Motor neuron (in vitro differentiated cells): ENCODE data around the gene SPATA2. TPM values are rescaled to one million over a fixed set of nuclear protein-coding genes. Genes with fewer than 3 reads are reported as not detected.
"Not testable (repeated sequence)": the region's sequence is repeated elsewhere in the genome, so short reads cannot be mapped to it uniquely, and the experiment has no call there.

ENCODE experiments used
- ATAC-seq, 8 experiments: fragments of 200-7000 bp; cut with Tn5 transposase; replicated peaks in 6 of 8; 2 replicates each; pipeline ENCODE4 v1.8.0; 2021; ENCODE audit warnings: mild to moderate bottlenecking in 8 of 8, moderate library complexity in 8 of 8
- H3K27ac ChIP-seq, 2 donors: fragments of 250-450 bp; sonication (Bioruptor Pico); 2 replicates each; pipeline ENCODE4 v1.9.0; 2021; ENCODE audit warnings: antibody characterized with exemption in 2 of 2, mild to moderate bottlenecking in 2 of 2, moderate library complexity in 1 of 2
- H3K4me1 ChIP-seq, 2 donors: fragments of 250-450 bp; sonication (Bioruptor Pico); replicated peaks in 1 of 2; 2 replicates each; pipeline ENCODE4 v1.6.1; 2021; ENCODE audit warnings: antibody characterized with exemption in 2 of 2, mild to moderate bottlenecking in 2 of 2, moderate library complexity in 1 of 2
- H3K4me3 ChIP-seq, 5 donors: fragments of 250-450 bp; sonication (Bioruptor Pico); 2 replicates each; pipeline ENCODE4 v1.9.0; 2021; ENCODE audit warnings: antibody characterized with exemption in 5 of 5, mild to moderate bottlenecking in 5 of 5, moderate library complexity in 4 of 5
- WGBS, 10 experiments: fragments of 450-650 bp; shearing (Covaris generic); methylation state at CpG; one replicate each; pipeline ENCODE4 v1.0.0; 2022; 5-methylcytosine and 5-hydroxymethylcytosine counted together
- in situ Hi-C, 9 experiments: fragments of 400-800 bp; cut with MboI; loops; one replicate each; pipeline ENCODE4 v1.15.0; 2021; ENCODE audit warnings: low sequenced_read_pairs in 9 of 9, low pct_unique_long_range_greater_than_20kb in 2 of 9; ENCODE audit not compliant: unreplicated experiment in 9 of 9
- total RNA-seq, 8 experiments: library from RNA; unstranded; fragments of 300-600 nt; gene quantifications; 2 replicates each; pipeline versions ENCODE4 v1.2.3 to v1.2.4, GENCODE V29; 2022

The SPATA2 gene, protein sequence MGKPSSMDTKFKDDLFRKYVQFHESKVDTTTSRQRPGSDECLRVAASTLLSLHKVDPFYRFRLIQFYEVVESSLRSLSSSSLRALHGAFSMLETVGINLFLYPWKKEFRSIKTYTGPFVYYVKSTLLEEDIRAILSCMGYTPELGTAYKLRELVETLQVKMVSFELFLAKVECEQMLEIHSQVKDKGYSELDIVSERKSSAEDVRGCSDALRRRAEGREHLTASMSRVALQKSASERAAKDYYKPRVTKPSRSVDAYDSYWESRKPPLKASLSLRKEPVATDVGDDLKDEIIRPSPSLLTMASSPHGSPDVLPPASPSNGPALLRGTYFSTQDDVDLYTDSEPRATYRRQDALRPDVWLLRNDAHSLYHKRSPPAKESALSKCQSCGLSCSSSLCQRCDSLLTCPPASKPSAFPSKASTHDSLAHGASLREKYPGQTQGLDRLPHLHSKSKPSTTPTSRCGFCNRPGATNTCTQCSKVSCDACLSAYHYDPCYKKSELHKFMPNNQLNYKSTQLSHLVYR
- total RNA-seq: 1 to 10 TPM; 2.2 to 6.8 (median 4.6) TPM

DNA sequence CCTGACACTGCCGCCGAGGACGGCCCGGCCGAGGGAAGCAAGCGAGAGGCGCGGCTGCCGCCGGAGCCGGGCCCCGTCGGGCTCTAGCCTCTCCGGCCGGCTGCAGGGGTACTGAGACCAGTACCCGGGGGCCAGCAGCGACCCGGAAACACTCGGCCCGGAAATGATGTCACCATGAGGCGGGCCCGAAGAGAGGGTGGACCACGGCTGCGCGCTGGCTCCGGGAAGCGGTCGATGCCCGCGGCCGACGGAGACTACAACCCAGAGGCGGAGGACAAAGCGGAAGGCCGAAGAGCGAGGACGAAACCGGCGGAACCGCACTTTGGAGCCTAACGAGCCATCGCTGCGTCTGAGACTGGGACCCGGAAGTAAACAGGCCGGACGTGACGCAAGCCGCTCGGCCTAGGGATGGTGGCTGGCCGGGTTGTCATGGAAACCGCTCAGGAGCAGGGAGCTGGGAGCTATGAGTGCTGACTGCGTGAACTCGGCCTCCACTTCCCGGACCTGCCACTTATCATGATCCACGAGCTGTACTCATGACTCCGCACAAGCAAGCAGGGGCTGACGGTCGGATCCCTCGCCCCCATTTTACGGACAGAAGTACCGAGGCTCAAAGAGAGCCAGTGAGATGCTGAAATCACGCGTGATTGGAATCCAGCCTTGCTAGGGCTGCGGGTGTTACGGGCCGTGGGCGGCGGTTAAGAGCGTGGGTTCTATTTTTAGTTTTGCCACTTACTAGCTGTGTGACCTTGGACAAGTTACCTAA is at the start of gene SPATA2:
Gene SPATA2, minus strand, starts transcription at position 150 of the 766 bp plus-strand sequence. CDS start 7,039 bp downstream, outside the sequence.
- peaks cover 11 to 22% of the 10 kb centered on the region in 2 donors for H3K4me1 ChIP-seq
- ATAC-seq: peak; percentile 86 to 94 (median 92)
- WGBS, 10 experiments: 0 to 1% (median 0%) methylated on average over 7 to 22 of the region's 69 CpGs; no CpG with 5 or more reads in 4 of the 10 experiments

DNA sequence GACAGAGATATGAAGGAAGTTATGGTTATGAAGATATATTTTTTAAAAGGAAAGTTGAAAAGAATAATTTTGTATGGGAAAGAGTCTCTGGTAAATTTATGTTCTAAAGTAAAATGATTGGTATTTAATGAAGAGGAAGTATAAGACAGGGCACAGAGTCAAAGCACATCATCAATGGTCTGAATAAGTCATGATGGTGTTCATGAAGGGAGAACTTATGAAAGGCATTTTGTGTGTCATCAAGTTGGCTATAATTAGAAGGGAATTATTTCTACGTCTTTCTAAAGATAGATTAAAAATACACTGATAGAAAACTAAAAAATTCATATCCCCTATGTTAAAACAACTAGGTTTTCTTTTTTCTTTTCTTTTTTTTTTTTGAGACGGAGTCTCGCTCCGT is 46.1 kb upstream of the SPATA2 start:
- no peak overlapping the region for H3K4me3 ChIP-seq
- no peak overlapping the region for H3K27ac ChIP-seq
- 50 to 100% (median 85%) methylated on average over 1 to 4 of the region's 4 CpGs; no CpG with 5 or more reads in 2 of the 10 experiments for WGBS, 10 experiments
- H3K4me1 ChIP-seq: no peaks in the 10 kb centered on the region
- in situ Hi-C loops: no loop called here
- ATAC-seq: no peak

More for the DNA sequence above, at the start of gene SPATA2:
- H3K27ac ChIP-seq: peak within 1 kb of the TSS; percentile 100
- in situ Hi-C loops: no loop called here
- peak within 1 kb of the TSS; percentile 74 to 93 (median 82) for H3K4me3 ChIP-seq

DNA sequence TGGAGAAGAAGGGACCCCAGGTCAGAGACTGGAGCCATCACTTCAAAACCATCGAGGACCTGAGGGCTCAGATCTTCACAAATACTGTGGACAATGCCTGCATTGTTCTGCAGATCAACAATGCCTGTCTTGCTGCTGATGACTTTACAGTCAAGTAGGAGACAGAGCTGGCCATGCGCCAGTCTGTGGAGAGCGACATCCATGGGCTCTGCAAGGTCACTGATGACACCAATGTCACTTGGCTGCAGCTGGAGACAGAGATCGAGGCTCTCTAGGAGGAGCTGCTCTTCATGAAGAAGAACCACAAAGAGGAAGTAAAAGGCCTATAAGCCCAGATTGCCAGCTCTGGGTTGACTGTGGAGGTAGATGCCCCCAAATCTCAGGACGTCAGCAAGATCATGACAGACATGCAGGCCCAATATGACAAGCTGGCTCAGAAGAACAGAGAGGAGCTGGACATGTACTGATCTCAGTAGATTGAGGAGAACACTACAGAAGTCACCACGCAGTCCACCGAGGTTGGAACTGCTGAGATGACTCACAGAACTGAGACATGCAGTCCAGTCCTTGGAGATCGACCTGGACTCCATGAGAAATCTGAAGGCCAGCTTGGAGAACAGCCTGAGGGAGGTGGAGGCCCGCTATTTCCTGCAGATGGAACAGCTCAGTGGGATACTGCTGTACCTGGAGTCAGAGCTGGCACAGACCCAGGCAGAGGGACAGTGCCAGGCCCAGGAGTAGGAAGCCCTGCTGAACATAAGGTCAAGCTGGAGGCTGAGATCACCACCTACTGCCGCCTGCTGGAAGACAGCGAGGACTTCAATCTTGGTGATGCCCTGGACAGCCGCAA is 42.0 kb upstream of the SPATA2 start:
- WGBS, 10 experiments: 70 to 100% (median 98%) methylated on average over 1 to 9 of the region's 12 CpGs; no CpG with 5 or more reads in 5 of the 10 experiments
- H3K4me1 ChIP-seq, ATAC-seq, H3K4me3 ChIP-seq, H3K27ac ChIP-seq, in situ Hi-C loops: not testable (repeated sequence)

DNA sequence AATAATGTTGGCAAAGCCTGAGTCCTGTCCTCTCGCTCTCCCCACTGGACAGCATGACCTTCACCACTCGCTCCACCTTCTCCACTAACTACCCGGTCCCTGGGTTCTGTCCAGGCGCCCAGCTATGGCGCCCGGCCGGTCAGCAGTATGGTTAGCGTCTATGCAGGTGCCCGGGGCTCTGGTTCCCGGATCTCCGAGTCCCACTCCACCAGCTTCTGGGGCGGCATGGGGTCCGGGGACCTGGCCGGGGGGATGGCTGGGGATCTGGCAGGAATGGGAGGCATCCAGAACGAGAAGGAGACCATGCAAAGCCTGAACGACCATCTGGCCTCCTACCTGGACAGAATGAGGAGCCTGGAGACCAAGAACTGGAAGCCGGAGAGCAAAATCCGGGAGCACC is 41.4 kb upstream of the SPATA2 start:
- WGBS, 10 experiments: 100% methylated on average over 1 of the region's 18 CpGs; no CpG with 5 or more reads in 9 of the 10 experiments
- Histone ChIP-seq H3K27ac (no peak overlapping the region), H3K4me1 (no peaks in the 10 kb centered on the region), H3K4me3 (no peak overlapping the region)
- in situ Hi-C loops: no loop called here
- ATAC-seq: no peak

DNA sequence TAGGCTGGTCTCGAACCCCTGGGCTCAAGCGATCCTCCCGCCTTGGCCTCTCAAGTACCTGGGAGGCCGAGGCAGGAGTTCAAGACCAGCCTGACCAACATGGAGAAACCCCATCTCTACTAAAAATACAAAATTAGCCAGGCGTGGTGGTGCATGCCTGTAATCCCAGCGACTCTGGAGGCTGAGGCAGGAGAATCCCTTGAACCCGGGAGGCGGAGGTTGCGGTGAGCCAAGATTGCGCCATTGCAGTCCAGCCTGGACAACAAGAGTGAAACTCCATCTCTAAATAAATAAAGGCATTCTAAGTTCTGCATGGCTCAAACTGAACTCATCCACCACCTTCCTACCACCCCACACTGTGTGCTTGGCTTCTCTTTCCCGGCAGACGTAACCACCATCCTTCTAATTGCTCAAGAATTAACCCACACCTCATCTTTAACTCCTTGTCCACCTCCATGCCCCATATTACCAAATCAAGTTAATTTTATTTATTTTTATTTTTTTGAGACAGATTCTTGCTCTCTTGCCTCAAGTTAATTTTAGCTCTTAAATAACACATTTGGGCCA is 40.6 kb upstream of the SPATA2 start:
- ATAC-seq, in situ Hi-C loops, H3K27ac ChIP-seq, H3K4me3 ChIP-seq, H3K4me1 ChIP-seq: not testable (repeated sequence)
- 60 to 100% (median 89%) methylated on average over 1 to 9 of the region's 12 CpGs; no CpG with 5 or more reads in 2 of the 10 experiments for WGBS, 10 experiments

DNA sequence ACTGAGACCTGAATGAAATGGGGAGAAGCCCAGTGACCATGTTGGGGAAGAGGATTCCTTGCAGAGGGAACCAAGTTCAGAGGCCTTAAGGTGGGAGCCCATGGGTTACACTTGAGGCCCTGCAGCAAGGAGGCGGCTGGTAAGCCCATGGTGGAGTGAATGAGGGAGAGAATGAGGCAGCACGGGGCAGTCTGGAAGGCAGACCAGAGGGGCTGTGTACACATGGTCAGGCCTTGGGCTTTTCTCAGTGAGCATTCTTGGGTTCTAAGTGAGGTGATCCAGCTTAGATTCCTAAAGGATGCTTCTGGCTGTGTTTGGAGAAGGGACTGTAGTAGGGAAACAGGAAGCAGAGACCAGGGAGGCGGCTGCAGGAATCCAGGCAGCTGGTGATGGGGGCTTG is 39.8 kb upstream of the SPATA2 start:
- H3K4me1 ChIP-seq: no peaks in the 10 kb centered on the region
- no peak for ATAC-seq
- in situ Hi-C loops: no loop called here
- H3K27ac ChIP-seq: no peak overlapping the region
- whole genome bisulfite sequencing, 10 experiments: 82 to 100% (median 92%) methylated on average over 1 to 2 of the region's 3 CpGs; no CpG with 5 or more reads in 5 of the 10 experiments
- no peak overlapping the region for H3K4me3 ChIP-seq

DNA sequence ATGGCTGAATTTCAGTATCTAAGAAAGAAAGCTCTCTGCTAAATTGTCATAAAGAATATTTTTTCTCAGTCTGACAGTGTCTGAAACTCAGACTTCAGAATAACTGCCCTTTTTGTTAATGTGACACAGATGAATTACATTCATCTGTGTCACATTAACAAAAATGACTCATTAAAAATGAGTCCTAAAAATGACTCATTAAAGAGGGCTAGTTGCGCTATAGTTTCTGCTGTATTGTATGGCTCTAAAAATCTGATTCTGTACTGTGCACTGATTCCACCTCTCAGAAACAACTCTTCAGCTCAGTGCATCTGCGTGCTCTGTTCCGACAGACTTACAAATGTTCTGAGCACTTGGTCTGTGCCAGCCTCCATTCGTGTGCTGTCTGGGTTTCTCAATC is 35.8 kb upstream of the SPATA2 start:
- Histone ChIP-seq H3K4me1 (no peaks in the 10 kb centered on the region), H3K4me3 (no peak overlapping the region), H3K27ac (no peak overlapping the region)
- WGBS, 10 experiments: 0 to 100% (median 85%) methylated on average over 1 to 4 of the region's 4 CpGs
- ATAC-seq: peak in 3 of 8 experiments; percentile 25 to 96 (median 67)
- in situ Hi-C loops: no loop called here

DNA sequence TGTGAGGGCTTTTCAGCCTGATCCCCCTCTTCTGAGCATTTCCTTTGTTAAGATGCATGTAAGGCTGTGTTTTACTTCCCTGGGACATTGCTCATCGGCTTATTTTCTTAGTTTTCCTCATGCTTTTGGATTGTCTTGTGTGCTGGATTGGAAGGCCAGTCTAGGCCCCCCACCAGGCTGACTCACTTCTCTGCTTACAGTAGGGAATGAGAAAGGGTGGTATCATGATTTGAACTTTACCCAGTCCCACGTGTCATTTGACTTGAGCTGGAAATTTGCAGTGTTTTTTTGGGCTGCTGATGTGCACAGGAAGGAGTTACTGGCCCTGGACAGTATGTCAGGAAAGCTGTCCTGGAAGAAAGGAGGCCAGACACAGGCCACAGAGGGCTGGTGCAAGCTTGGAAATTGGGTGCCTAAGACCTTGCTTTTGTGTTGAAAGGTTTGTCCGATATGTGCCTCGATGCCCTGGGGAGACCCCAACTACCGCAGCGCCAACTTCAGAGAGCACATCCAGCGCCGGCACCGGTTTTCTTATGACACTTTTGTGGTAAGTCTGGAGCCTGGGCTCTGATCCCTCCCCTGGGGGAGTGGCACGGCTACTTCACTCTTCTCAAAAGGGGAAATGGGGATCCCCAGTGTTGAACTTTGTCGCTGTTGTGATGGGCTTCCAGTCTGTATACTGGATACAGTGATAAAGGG is 33.6 kb upstream of the SPATA2 start:
- 0 to 100% (median 77%) methylated on average over 1 to 8 of the region's 11 CpGs; no CpG with 5 or more reads in 2 of the 10 experiments for WGBS, 10 experiments
- Histone ChIP-seq H3K4me1 (no peaks in the 10 kb centered on the region), H3K27ac (no peak overlapping the region), H3K4me3 (no peak overlapping the region)
- ATAC-seq: peak in 2 of 8 experiments; percentile 4 to 19
- in situ Hi-C loops: loop anchor here in 1 of 9 experiments (25.0 kb wide), 1 partner anchor 337 kb away; no protein-coding TSS in a partner anchor

DNA sequence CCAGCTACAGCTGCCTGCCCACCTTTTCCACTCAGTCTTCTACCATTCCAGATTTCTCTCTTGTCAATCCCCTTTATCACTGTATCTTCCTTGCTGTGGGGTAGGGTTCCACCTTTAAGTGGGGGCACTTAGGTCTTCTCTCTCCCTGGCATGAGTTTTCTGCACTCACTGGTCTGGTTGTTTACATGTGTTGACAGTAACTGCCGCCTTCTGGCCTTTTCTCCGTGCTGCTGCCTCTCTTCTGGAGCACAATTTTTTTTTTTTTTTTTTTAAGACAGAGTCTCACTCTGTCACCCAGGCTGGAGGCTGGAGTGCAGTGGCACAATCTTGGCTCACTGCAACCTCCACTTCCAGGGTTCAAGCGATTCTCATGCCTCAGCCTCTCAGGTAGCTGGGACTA is 32.8 kb upstream of the SPATA2 start:
- Histone ChIP-seq H3K4me3 (no peak overlapping the region), H3K4me1 (no peaks in the 10 kb centered on the region), H3K27ac (no peak overlapping the region)
- ATAC-seq: no peak
- in situ Hi-C loops: loop anchor here in 1 of 9 experiments (25.0 kb wide), 1 partner anchor 336 kb away; no protein-coding TSS in a partner anchor
- WGBS, 10 experiments: 20 to 100% (median 91%) methylated on average over 1 to 3 of the region's 3 CpGs; no CpG with 5 or more reads in 1 of the 10 experiments

DNA sequence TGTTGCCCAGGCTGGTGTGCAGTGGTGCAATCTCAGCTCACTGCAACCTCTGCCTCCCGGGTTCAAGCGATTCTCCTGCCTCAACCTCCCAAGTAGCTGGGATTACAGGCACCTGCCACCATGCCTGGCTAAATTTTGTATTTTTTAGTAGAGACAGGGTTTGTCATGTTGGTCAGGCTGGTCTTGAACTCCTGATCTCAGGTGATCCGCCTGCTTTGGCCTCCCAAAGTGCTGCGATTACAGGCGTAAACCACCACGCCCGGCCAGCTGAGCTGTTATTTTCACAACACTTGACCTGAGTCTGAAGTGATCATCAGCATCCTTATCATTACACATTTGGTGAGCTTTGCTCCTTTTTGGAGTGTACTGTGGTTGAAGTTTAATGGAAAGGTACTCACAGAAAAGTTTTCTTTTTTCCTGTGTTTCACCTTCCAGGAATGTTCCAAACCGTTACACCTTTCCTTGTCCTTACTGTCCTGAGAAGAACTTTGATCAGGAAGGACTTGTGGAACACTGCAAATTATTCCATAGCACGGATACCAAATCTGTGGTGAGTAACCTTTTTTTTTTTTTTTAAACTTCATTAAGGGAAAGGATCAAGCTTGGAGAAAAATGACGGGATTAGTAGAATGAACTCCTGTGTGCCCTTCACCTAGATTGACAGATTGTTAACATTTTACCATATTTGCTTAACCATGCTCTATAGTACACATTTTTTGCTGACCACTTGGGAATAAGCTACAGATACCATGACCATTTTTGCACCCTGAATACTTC is 30.6 kb upstream of the SPATA2 start:
- WGBS, 10 experiments: 84 to 100% (median 97%) methylated on average over 1 to 8 of the region's 10 CpGs
- no peak overlapping the region for H3K27ac ChIP-seq

DNA sequence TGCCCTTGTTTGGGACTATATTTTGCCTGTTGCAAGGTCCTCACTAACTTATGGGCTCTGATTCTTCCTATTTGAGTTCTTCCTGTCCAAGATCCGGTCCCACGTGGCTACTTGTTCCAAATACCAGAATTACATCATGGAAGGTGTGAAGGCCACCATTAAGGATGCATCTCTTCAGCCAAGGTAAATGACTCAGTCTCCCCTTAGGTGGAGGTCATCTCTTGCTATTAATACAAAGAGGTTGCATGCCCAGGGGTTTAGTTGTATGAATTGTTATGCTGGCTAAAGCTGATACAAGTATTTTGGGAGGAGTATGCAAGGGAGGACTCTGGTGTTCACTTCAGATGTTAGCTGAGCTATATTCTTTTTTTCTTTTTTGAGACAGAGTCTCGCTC is 30.0 kb upstream of the SPATA2 start:
- 83 to 100% (median 98%) methylated on average over 1 to 3 of the region's 3 CpGs; no CpG with 5 or more reads in 4 of the 10 experiments for WGBS, 10 experiments
- ATAC-seq: no peak
- no peak overlapping the region for H3K4me3 ChIP-seq
- in situ Hi-C loops: loop anchor here in 1 of 9 experiments (25.0 kb wide), 1 partner anchor 333 kb away; no protein-coding TSS in a partner anchor
- H3K27ac ChIP-seq: no peak overlapping the region
- H3K4me1 ChIP-seq: no peaks in the 10 kb centered on the region

More for the DNA sequence above, 30.6 kb upstream of the SPATA2 start:
- Histone ChIP-seq H3K4me3 (no peak overlapping the region), H3K4me1 (no peaks in the 10 kb centered on the region)
- no peak for ATAC-seq
- in situ Hi-C loops: loop anchor here in 1 of 9 experiments (25.0 kb wide), 1 partner anchor 334 kb away; no protein-coding TSS in a partner anchor
